Endothelial cell (in vitro differentiated cells): ENCODE results near the gene HAND1. TPM values are rescaled to one million over a fixed set of nuclear protein-coding genes. Genes with fewer than 3 reads are reported as not detected.

ENCODE experiments used
- DNase-seq: peaks from one replicate; pipeline ENCODE4 v3.0.0; 2021; ENCODE audit warnings: low spot score
- H3K27ac Mint-ChIP-seq: one replicate; pipeline ENCODE4 v1.8.0; 2021; ENCODE audit warnings: mixed read lengths, inconsistent platforms; ENCODE audit not compliant: unreplicated experiment
- H3K27me3 Mint-ChIP-seq: one replicate; pipeline ENCODE4 v1.8.0; 2021; ENCODE audit warnings: mild to moderate bottlenecking, moderate library complexity, mixed read lengths, inconsistent platforms; ENCODE audit not compliant: unreplicated experiment
- H3K36me3 Mint-ChIP-seq: one replicate; pipeline ENCODE4 v1.8.0; 2021; ENCODE audit warnings: mild to moderate bottlenecking, low read depth, mixed read lengths, inconsistent platforms; ENCODE audit not compliant: unreplicated experiment
- H3K4me1 Mint-ChIP-seq: one replicate; pipeline ENCODE4 v1.8.0; 2021; ENCODE audit warnings: mild to moderate bottlenecking, mixed read lengths, inconsistent platforms; ENCODE audit not compliant: unreplicated experiment
- H3K4me3 Mint-ChIP-seq: one replicate; pipeline ENCODE4 v1.8.0; 2021; ENCODE audit warnings: mild to moderate bottlenecking, mixed read lengths, inconsistent platforms; ENCODE audit not compliant: unreplicated experiment
- H3K9me3 Mint-ChIP-seq: one replicate; pipeline ENCODE4 v1.8.0; 2021; ENCODE audit warnings: mixed read lengths, inconsistent platforms; ENCODE audit not compliant: unreplicated experiment
- total RNA-seq: library from RNA; stranded (reverse); fragmentation: NEBNext Ultra II Directional; extraction: Animal tissue kit (Norgen Biotek cat#: 25700); gene quantifications from one replicate; pipeline ENCODE4 v1.2.1, GENCODE V29; 2021; ENCODE audit not compliant: unreplicated experiment
- TF ChIP-seq, protein P1 (sequence below): fragments of 200-600 bp; sonication (generic); IDR thresholded peaks from one replicate; pipeline ENCODE4 v1.5.0; 2021; ENCODE audit warnings: antibody characterized with exemption; ENCODE audit not compliant: unreplicated experiment

Gene HAND1
- total RNA-seq, 1 donor from 2014 or later = 0.95 TPM

DNA sequence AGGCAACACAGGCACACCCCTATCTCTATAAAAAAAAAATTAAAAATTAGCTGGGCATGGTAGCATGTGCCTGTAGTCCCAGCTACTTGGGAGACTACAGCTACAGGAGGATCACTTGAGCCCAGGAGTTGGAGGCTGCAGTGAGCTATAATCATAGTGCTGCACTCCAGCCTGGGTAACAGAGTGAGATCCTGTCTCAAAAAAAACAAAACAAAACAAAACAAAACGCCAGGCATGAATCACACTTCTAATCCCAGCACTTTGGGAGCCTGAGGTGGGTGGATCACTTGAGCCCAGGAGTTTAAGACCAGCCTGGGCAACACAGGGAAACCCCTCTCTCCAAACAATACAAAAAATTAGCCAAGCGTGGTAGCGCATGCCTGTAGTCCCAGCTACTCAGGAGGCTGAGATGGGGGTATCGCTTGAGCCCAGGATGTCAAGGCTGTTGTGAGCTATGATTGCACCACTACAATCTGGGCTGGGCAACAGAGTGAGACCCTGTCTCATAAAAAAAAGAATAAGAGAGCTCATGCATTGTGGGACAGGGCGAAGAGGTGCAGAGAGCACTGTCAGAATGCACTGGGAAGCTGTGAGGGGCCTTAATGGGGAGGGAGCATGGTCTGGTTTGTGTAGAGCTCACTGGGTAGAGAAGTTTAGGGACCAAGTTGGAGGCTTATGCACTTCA, 40.6 kb downstream of the HAND1 start:
- Mint-ChIP-seq H3K27ac (no peak overlapping the region), H3K4me1 (peaks cover 3% of the 10 kb centered on the region), H3K4me3 (no peak overlapping the region), H3K36me3 (peaks cover 30% of the 10 kb centered on the region), H3K9me3 (no peaks in the 10 kb centered on the region), H3K27me3 (no peaks in the 10 kb centered on the region)
- DNase-seq = no peak
- TF ChIP-seq, protein P1, sequence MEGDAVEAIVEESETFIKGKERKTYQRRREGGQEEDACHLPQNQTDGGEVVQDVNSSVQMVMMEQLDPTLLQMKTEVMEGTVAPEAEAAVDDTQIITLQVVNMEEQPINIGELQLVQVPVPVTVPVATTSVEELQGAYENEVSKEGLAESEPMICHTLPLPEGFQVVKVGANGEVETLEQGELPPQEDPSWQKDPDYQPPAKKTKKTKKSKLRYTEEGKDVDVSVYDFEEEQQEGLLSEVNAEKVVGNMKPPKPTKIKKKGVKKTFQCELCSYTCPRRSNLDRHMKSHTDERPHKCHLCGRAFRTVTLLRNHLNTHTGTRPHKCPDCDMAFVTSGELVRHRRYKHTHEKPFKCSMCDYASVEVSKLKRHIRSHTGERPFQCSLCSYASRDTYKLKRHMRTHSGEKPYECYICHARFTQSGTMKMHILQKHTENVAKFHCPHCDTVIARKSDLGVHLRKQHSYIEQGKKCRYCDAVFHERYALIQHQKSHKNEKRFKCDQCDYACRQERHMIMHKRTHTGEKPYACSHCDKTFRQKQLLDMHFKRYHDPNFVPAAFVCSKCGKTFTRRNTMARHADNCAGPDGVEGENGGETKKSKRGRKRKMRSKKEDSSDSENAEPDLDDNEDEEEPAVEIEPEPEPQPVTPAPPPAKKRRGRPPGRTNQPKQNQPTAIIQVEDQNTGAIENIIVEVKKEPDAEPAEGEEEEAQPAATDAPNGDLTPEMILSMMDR = no peak

DNA sequence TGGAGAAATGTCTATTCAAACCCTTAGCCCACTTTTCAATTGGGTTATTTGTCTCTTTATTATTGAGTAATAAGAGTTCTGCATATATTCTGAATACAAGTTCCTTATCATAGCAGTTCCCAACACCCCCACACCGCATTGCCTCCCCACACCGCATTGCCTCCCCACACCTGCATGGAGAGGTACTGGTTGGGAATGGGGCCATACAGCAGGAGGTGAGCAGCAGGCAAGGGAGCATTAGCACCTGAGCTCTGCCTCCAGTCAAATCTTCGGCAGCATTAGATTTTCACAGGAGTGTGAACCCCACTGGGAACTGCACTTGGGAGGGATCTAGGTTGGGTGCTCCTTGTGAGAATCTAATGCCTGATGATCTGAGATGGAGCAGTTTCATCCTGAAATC, 42.8 kb downstream of the HAND1 start:
- no peak overlapping the region for H3K27ac Mint-ChIP-seq
- no peak for DNase-seq
- H3K27me3 Mint-ChIP-seq = peaks cover 2% of the 10 kb centered on the region
- H3K4me1 Mint-ChIP-seq = peaks cover 3% of the 10 kb centered on the region
- H3K4me3 Mint-ChIP-seq = no peak overlapping the region
- H3K9me3 Mint-ChIP-seq = no peaks in the 10 kb centered on the region
- TF ChIP-seq, protein P1 = no peak
- peaks cover 24% of the 10 kb centered on the region for H3K36me3 Mint-ChIP-seq

DNA sequence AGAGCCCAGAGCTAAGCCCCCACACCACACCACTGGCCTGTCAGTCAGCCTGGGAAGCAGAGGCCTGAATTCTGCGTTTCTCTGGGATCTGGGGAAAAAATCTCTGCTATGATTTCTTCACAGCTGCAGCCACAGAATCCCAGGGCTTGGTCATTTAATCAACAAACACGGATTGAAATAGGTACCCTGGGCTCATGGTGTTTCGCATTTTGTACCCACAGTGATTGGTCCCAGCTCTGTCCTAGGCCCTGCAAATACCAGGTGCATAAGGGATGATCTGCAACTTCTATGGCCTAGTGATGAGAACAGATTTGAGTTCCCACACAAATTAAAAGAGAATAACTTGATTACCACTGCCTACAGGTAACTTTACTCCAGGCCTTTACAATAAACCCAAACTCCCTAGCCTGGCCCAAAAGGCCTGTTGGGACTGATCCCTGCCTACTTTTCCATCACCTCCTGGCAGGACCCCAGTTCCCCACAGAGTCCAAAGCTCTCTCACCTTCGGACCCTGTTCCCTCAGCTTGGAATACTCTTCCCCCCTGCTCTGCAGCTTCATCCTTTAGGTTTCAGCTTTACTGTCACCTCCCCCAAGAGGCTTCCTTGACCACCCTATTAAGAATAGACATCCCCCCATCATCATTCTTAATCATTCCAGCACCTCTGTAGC, 46.9 kb downstream of the HAND1 start:
- H3K27ac Mint-ChIP-seq = no peak overlapping the region
- peaks cover 2% of the 10 kb centered on the region for H3K27me3 Mint-ChIP-seq
- H3K4me1 Mint-ChIP-seq = no peaks in the 10 kb centered on the region
- peaks cover 10% of the 10 kb centered on the region for H3K36me3 Mint-ChIP-seq
- DNase-seq = no peak
- H3K4me3 Mint-ChIP-seq = no peak overlapping the region
- TF ChIP-seq, protein P1 = no peak
- no peaks in the 10 kb centered on the region for H3K9me3 Mint-ChIP-seq

DNA sequence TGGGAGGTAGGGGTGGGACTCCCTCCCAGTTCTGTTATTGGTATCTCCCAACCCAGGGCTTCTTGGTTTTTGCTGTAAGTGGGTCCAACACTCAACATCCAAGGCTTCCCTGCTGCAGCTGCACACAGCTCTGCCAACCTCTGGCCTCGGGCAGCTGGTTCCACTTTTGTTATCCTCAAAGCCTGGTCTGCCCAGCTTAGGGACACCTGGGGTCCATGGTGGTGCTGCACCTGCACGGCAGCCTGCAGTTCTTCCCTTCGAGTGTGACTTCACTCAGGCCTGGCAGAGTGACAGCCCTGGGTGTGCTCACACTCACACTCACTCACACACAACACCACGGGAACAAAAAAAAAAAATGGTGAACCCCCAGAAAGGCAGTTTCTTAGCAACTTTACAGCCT, 47.6 kb downstream of the HAND1 start:
- Mint-ChIP-seq H3K36me3 (peaks cover 5% of the 10 kb centered on the region), H3K4me3 (no peak overlapping the region), H3K4me1 (no peaks in the 10 kb centered on the region), H3K27me3 (peaks cover 2% of the 10 kb centered on the region), H3K9me3 (no peaks in the 10 kb centered on the region), H3K27ac (no peak overlapping the region)
- DNase-seq = no peak
- TF ChIP-seq, protein P1 = no peak

DNA sequence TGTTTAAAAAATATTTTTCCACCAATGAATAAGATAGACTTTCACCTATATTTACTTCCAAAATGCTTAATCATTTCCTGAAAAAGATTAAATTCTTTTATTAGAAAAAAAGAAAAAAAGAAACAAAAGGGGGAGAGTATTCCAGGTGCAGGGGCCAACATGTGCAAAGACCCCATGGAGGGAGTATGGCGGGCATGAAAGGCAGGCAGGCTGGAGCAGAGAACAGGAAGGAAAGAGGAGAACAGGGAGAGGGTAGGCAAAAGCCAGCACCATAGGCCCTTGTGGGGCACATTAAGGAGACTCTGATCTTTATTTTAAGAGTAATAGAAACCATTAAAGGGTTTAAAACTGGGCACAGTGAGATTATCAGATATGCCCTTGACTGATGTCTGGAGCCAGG, 48.7 kb downstream of the HAND1 start:
- Mint-ChIP-seq H3K27me3 (peaks cover 2% of the 10 kb centered on the region), H3K27ac (no peak overlapping the region), H3K4me3 (no peak overlapping the region), H3K4me1 (no peaks in the 10 kb centered on the region), H3K36me3 (no peaks in the 10 kb centered on the region), H3K9me3 (no peaks in the 10 kb centered on the region)
- no peak for DNase-seq
- TF ChIP-seq, protein P1 = no peak
